ENCODE data around the gene CD58.
"Not testable (repeated sequence)": the region's sequence is repeated elsewhere in the genome, so short reads cannot be mapped to it uniquely, and the experiment has no call there.

CD58 gene

DNA sequence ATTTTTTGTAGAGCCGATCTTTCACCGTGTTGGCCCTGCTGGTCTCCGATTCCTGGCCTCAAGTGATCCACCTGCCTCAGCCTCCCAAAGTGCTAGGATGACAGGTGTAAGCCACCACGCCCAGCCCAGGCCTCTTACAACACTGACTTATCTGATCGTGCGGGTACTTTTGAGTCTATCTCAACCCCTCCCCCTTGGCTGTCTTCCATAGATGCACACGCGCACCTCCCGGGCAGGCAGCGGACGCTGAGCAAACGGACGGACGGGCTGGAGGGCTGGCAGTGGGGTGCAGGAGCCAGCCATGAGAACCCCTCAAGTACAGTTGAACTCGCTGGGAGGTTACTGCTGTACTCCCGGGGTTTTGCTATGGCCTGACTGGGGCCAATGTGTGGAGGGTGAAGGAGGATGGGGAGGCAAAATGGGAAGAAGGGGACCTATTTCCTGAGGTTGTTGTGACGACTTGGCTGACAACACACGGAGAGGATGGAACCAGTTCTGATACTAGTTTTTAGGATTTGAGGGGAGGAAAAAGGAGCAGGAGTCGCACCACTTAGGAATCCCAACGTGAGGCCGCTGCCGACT is 959 bp downstream of the CD58 start:
- peak; percentile 46 for DNase-seq

- no peak for DNase-seq
Measured at GRCh38 chr1:116569381-116569670, 1.5 kb downstream of the CD58 start.

GRCh38 chr1:116568662-116569380 is 2.0 kb downstream of the CD58 start:
- no peak for DNase-seq

- no peak for DNase-seq
Measured at GRCh38 chr1:116567790-116568661, 2.8 kb downstream of the CD58 start.

GRCh38 chr1:116565222-116565621 is 5.6 kb downstream of the CD58 start:
- DNase-seq = no peak

- DNase-seq = no peak
Measured at GRCh38 chr1:116564426-116564825, 6.4 kb downstream of the CD58 start.

GRCh38 chr1:116562465-116562864 is 8.4 kb downstream of the CD58 start:
- not testable (repeated sequence) for DNase-seq

- no peak for DNase-seq
Measured at GRCh38 chr1:116561563-116561962, 9.3 kb downstream of the CD58 start.

- DNase-seq = no peak
Measured at GRCh38 chr1:116560704-116561490, 9.9 kb downstream of the CD58 start.

DNA sequence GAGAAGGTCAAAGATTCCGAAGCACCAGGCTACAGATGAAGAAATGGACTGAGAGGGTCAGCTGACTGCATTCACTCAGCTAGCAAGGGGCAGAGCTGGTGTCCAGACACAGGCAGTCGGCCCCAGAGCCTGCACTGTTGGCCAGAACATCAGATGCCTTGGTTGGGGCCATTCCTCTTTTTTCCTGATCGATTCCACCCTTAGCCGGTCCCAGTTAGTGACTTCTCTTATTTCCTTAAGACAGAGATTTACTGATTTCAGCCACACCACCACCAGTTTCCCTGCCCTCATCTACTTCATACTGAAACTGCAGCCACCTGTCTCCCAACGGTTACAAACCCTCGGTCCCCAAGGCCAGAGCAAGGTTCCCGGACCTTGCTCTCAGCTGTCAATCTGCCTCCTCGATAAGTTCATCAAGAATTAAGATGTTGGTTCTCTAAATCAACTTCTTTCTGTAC is 11.5 kb downstream of the CD58 start:
- DNase-seq = no peak

GRCh38 chr1:116558571-116558970 is 12.3 kb downstream of the CD58 start:
- no peak for DNase-seq

DNA sequence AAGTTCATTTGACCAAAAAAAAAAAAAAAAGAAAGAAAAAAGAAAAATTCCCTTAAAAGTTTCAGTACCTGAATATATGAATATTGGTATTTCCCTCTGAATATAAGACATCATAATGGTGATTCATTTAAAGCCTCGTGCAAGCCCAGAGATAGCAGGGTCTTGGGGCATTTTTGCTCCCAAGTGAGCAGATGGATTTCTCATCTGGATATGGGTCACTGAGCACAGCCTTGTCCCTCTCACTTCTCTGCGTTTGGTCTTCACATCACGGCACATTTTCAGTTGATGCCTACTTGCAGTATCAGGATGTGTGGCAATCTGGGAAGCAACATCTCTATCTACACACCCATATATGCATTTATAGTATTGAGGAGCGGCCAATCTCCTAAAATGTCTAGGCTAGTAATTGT is 12.7 kb downstream of the CD58 start:
- no peak for DNase-seq

DNA sequence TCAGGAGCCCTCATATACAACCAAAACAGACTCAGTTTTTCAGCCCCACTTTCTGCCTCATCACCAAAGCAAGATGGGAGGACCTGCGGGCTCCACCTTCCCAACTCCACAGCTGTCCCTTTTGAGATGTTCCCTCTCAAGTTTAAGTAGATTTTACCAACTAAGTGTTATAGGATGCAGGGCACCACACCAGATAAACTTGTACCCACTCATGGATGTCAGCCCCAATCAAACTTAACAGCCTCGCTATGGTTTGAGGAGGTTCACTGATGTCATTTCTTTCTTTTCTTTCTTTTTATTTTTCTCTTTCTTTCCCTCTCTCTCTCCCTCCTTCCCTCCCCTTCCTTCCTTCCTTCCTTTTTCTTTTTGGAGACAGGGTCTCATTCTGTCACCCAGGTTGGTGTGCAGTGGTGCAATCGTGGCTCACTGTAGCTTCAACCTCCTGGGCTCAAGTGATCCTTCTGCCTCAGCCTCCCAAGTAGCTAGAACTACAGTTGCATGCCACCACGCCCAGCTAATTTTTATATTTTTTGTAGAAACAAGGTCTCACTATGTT is 13.4 kb downstream of the CD58 start:
- no peak for DNase-seq

- peak; percentile 60 for DNase-seq
Measured at GRCh38 chr1:116556289-116557006, 14.4 kb downstream of the CD58 start.

DNA sequence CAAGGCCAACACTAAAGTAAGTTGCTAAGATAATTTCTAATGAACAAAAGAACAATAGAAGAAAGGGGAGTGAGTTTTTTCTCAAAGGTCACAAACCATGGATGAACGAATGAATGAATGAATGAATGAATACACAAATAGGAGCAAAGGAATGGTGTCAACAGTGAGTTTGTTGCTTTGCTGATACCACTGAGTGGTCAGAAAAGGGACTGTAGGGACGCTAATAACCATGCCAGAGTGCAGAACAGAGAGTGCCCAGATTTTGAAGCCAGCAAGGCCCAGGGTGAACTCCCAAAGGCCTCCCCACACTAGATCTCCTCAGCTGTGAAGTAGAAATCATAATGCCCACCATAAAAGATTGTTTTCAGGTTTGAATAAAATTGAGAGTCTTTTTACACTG is 15.9 kb downstream of the CD58 start:
- DNase-seq = no peak

- no peak for DNase-seq
Measured at GRCh38 chr1:116553386-116554115, 17.3 kb downstream of the CD58 start.

DNA sequence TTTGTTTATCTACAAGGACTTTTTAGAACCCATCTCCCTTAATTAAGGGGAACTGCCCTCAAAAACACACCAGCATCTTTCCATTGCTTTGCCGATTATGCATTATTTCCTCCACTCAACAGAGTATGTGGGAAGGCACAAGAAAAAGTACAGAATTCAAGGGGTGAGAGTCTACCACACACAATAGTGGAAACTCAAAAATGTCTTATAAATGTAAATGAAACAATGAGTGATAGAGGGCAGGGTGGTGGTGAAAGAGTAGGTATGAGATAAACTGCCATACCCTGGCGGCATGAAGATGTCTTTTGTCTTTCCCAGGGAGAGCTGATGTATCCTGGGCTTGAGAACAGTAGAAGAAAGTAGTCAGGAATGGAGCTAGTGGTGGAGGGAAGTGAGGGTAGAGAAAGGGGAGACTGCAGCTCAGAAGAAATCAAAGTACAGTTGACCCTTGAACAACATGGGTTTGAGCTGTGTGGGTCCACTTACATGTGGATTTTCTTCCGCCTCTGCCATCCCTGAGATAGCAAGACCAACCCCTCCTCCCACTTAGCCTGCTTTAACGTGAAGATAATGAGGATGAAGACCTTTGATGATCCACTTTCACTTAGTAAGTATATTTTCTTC is 24.4 kb downstream of the CD58 start:
- no peak for DNase-seq

GRCh38 chr1:116545359-116545705 is 25.5 kb downstream of the CD58 start:
- no peak for DNase-seq

- no peak for DNase-seq
Measured at GRCh38 chr1:116544588-116545358, 26.1 kb downstream of the CD58 start.

GRCh38 chr1:116540088-116540487 is 30.7 kb downstream of the CD58 start:
- DNase-seq = no peak

Measured in T-helper 9 cell (primary cell).